Testis (tissue), 2 donors: ENCODE results near the gene PTPRN2.

ENCODE experiments used
- CTCF ChIP-seq, 3 experiments: fragments of 450-650 bp in 2 of 3; fragments of 200-600 bp in 1 of 3; sonication (generic) in 1 of 3; IDR thresholded peaks; one replicate each; pipeline ENCODE4 v1.5.1; 2016 to 2019; ENCODE audit warnings: antibody characterized with exemption in 3 of 3, mild to moderate bottlenecking in 2 of 3, moderate library complexity in 1 of 3
- POLR2A ChIP-seq: fragments of 450-650 bp; IDR thresholded peaks from one replicate; pipeline ENCODE4 v1.6.1; 2017; ENCODE audit warnings: antibody characterized with exemption, mild to moderate bottlenecking, moderate library complexity

- TF ChIP-seq CTCF (IDR thresholded peaks at IDR 0.05) (no peak), POLR2A (no peak)
These were observed 539.1 kb downstream of the PTPRN2 start for GRCh38 chr7:158048569-158048968.
